ENCODE measurements around the gene RNFT2.

Gene RNFT2

DNA sequence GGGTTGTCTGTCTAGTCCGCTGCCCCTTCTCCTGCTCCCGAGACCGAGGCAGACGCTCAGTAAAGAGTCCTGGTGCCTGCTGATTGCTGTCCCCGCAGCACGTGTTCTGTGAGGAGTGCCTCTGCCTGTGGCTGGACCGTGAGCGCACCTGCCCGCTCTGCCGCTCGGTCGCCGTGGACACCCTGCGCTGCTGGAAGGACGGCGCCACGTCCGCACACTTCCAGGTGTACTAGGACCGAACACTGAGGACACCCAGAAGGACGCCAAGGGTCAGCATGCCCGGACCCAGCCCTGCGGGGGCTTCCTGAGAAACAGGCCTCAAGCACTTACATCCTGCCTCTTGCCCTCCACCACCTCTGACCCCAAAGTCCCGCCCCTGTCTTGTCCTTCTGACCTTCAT lies 111.1 kb downstream of the RNFT2 start:
- Histone ChIP-seq H3K4me3 (ENCODE audit: low read depth, low read length) (no peak overlapping the region), H3K9me3 (ENCODE audit: severe bottlenecking) (no peaks in the 10 kb centered on the region), H3K27ac (no peak overlapping the region), H3K27me3 (ENCODE audit: insufficient read depth, low read depth, severe bottlenecking) (no peaks in the 10 kb centered on the region), H3K36me3 (no peaks in the 10 kb centered on the region)
- DNase-seq = no peak
- TF ChIP-seq, protein P1, sequence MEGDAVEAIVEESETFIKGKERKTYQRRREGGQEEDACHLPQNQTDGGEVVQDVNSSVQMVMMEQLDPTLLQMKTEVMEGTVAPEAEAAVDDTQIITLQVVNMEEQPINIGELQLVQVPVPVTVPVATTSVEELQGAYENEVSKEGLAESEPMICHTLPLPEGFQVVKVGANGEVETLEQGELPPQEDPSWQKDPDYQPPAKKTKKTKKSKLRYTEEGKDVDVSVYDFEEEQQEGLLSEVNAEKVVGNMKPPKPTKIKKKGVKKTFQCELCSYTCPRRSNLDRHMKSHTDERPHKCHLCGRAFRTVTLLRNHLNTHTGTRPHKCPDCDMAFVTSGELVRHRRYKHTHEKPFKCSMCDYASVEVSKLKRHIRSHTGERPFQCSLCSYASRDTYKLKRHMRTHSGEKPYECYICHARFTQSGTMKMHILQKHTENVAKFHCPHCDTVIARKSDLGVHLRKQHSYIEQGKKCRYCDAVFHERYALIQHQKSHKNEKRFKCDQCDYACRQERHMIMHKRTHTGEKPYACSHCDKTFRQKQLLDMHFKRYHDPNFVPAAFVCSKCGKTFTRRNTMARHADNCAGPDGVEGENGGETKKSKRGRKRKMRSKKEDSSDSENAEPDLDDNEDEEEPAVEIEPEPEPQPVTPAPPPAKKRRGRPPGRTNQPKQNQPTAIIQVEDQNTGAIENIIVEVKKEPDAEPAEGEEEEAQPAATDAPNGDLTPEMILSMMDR (IDR thresholded peaks at IDR 0.05; ENCODE audit: low read depth, low read length) = no peak

DNA sequence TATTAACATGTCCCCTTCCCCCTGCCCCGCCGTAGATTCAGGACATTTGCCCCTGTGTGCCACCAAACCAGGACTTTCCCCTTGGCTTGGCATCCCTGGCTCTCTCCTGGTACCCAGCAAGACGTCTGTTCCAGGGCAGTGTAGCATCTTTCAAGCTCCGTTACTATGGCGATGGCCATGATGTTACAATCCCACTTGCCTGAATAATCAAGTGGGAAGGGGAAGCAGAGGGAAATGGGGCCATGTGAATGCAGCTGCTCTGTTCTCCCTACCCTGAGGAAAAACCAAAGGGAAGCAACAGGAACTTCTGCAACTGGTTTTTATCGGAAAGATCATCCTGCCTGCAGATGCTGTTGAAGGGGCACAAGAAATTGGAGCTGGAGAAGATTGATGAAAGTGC lies 114.2 kb downstream of the RNFT2 start:
- Histone ChIP-seq H3K27me3 (ENCODE audit: insufficient read depth, low read depth, severe bottlenecking) (no peaks in the 10 kb centered on the region), H3K36me3 (no peaks in the 10 kb centered on the region), H3K9me3 (ENCODE audit: severe bottlenecking) (no peaks in the 10 kb centered on the region), H3K4me3 (ENCODE audit: low read depth, low read length) (no peak overlapping the region), H3K27ac (no peak overlapping the region)
- TF ChIP-seq, protein P1 (IDR thresholded peaks at IDR 0.05; ENCODE audit: low read depth, low read length) = no peak
- no peak for DNase-seq

- H3K27me3 ChIP-seq (ENCODE audit: insufficient read depth, low read depth, severe bottlenecking) = no peaks in the 10 kb centered on the region
- no peaks in the 10 kb centered on the region for H3K36me3 ChIP-seq
- no peak overlapping the region for H3K27ac ChIP-seq
- DNase-seq = no peak
- H3K9me3 ChIP-seq (ENCODE audit: severe bottlenecking) = no peaks in the 10 kb centered on the region
- TF ChIP-seq, protein P1 (IDR thresholded peaks at IDR 0.05; ENCODE audit: low read depth, low read length) = no peak
- H3K4me3 ChIP-seq (ENCODE audit: low read depth, low read length) = no peak overlapping the region
These were observed 115.4 kb downstream of the RNFT2 start for GRCh38 chr12:116853507-116853906.

- no peak for DNase-seq
- Histone ChIP-seq H3K27ac (no peak overlapping the region), H3K27me3 (ENCODE audit: insufficient read depth, low read depth, severe bottlenecking) (no peaks in the 10 kb centered on the region)
These were observed 117.8 kb downstream of the RNFT2 start for GRCh38 chr12:116855744-116856470.

GRCh38 chr12:116856729-116857128 lies 118.6 kb downstream of the RNFT2 start:
- Histone ChIP-seq H3K9me3 (ENCODE audit: severe bottlenecking) (no peaks in the 10 kb centered on the region), H3K4me3 (ENCODE audit: low read depth, low read length) (no peak overlapping the region), H3K27me3 (ENCODE audit: insufficient read depth, low read depth, severe bottlenecking) (no peaks in the 10 kb centered on the region), H3K36me3 (no peaks in the 10 kb centered on the region), H3K27ac (no peak overlapping the region)
- no peak for DNase-seq
- TF ChIP-seq, protein P1 (IDR thresholded peaks at IDR 0.05; ENCODE audit: low read depth, low read length) = no peak

More at GRCh38 chr12:116855744-116856470, 117.8 kb downstream of the RNFT2 start:
- Histone ChIP-seq H3K36me3 (no peaks in the 10 kb centered on the region), H3K4me3 (ENCODE audit: low read depth, low read length) (no peak overlapping the region), H3K9me3 (ENCODE audit: severe bottlenecking) (no peaks in the 10 kb centered on the region)
- TF ChIP-seq, protein P1 (IDR thresholded peaks at IDR 0.05; ENCODE audit: low read depth, low read length) = no peak

GRCh38 chr12:116859079-116859478 lies 121.0 kb downstream of the RNFT2 start:
- DNase-seq = no peak

More at GRCh38 chr12:116859079-116859478, 121.0 kb downstream of the RNFT2 start:
- Histone ChIP-seq H3K36me3 (no peaks in the 10 kb centered on the region), H3K4me3 (ENCODE audit: low read depth, low read length) (no peak overlapping the region), H3K27me3 (ENCODE audit: insufficient read depth, low read depth, severe bottlenecking) (no peaks in the 10 kb centered on the region), H3K9me3 (ENCODE audit: severe bottlenecking) (no peaks in the 10 kb centered on the region), H3K27ac (no peak overlapping the region)
- TF ChIP-seq, protein P1 (IDR thresholded peaks at IDR 0.05; ENCODE audit: low read depth, low read length) = no peak
